ENCODE measurements around the gene COL27A1. TPM values are rescaled to one million over a fixed set of nuclear protein-coding genes. Genes with fewer than 3 reads are reported as not detected.

COL27A1 gene
- total and polyA plus RNA-seq, 12 donors = 3.0 to 99.8 (median 11.9) TPM

GRCh38 chr9:114200721-114201300 is 45.5 kb downstream of the COL27A1 start:
- DNase-seq = no peak
- no peak overlapping the region for H3K27ac ChIP-seq

GRCh38 chr9:114202396-114202795 is 47.1 kb downstream of the COL27A1 start:
- Histone ChIP-seq H3K36me3 (replicated peaks in 1 of 2) (no peaks in the 10 kb centered on the region), H3K27me3 (no peaks in the 10 kb centered on the region), H3K4me1 (replicated peaks in 1 of 2) (peaks cover 0 to 12% of the 10 kb centered on the region in 2 donors), H3K4me3 (no peak overlapping the region), H3K9me3 (replicated peaks in 1 of 3) (no peaks in the 10 kb centered on the region), H3K27ac (no peak overlapping the region)
- DNase-seq = no peak
- intact Hi-C loops (cut with DNase I) = no loop called here
- TF ChIP-seq POLR2A (IDR thresholded peaks at IDR 0.05) (no peak), CTCF (IDR thresholded peaks at IDR 0.05) (no peak)
- 90 to 93% (median 92%) methylated on average over 6 of the region's 6 CpGs for WGBS, 4 donors

More at GRCh38 chr9:114200721-114201300, 45.5 kb downstream of the COL27A1 start:
- no peak for TF ChIP-seq CTCF (IDR thresholded peaks at IDR 0.05)
- no peak for TF ChIP-seq POLR2A (IDR thresholded peaks at IDR 0.05)
- no peaks in the 10 kb centered on the region for H3K36me3 ChIP-seq (replicated peaks in 1 of 2)
- intact Hi-C loops (cut with DNase I) = no loop called here
- WGBS, 4 donors = 91 to 96% (median 94%) methylated on average over 11 to 17 of the region's 17 CpGs
- H3K4me1 ChIP-seq (replicated peaks in 1 of 2) = peaks cover 0 to 8% of the 10 kb centered on the region in 2 donors
- H3K4me3 ChIP-seq = no peak overlapping the region
- no peaks in the 10 kb centered on the region for H3K27me3 ChIP-seq
- no peaks in the 10 kb centered on the region for H3K9me3 ChIP-seq (replicated peaks in 1 of 3)

GRCh38 chr9:114202849-114203248 is 47.5 kb downstream of the COL27A1 start:
- no peaks in the 10 kb centered on the region for H3K9me3 ChIP-seq (replicated peaks in 1 of 3)
- intact Hi-C loops (cut with DNase I) = no loop called here
- H3K36me3 ChIP-seq (replicated peaks in 1 of 2) = no peaks in the 10 kb centered on the region
- H3K4me3 ChIP-seq = no peak overlapping the region
- WGBS, 4 donors = 43 to 57% (median 48%) methylated on average over 4 of the region's 4 CpGs
- peaks cover 0 to 12% of the 10 kb centered on the region in 2 donors for H3K4me1 ChIP-seq (replicated peaks in 1 of 2)
- no peak overlapping the region for H3K27ac ChIP-seq
- H3K27me3 ChIP-seq = no peaks in the 10 kb centered on the region
- no peak for DNase-seq
- TF ChIP-seq CTCF (IDR thresholded peaks at IDR 0.05) (no peak), POLR2A (IDR thresholded peaks at IDR 0.05) (no peak)

GRCh38 chr9:114203410-114204140 is 48.2 kb downstream of the COL27A1 start:
- no peak for DNase-seq
- peaks cover 0 to 12% of the 10 kb centered on the region in 2 donors for H3K4me1 ChIP-seq (replicated peaks in 1 of 2)
- no peaks in the 10 kb centered on the region for H3K27me3 ChIP-seq
- no peak overlapping the region for H3K27ac ChIP-seq
- no peaks in the 10 kb centered on the region for H3K9me3 ChIP-seq (replicated peaks in 1 of 3)
- intact Hi-C loops (cut with DNase I) = no loop called here
- no peak for TF ChIP-seq POLR2A (IDR thresholded peaks at IDR 0.05)
- no peak for TF ChIP-seq CTCF (IDR thresholded peaks at IDR 0.05)
- no peaks in the 10 kb centered on the region for H3K36me3 ChIP-seq (replicated peaks in 1 of 2)
- H3K4me3 ChIP-seq = no peak overlapping the region
- 91 to 97% (median 92%) methylated on average over 11 of the region's 11 CpGs for WGBS, 4 donors

Data from adrenal gland (tissue), 12 donors.